Measurements from ENCODE around the gene PTPN5. TPM values are rescaled to one million over a fixed set of nuclear protein-coding genes. Genes with fewer than 3 reads are reported as not detected.

Gene PTPN5
- total RNA-seq, 1 donor from 2014 or later: 1.7 TPM

DNA sequence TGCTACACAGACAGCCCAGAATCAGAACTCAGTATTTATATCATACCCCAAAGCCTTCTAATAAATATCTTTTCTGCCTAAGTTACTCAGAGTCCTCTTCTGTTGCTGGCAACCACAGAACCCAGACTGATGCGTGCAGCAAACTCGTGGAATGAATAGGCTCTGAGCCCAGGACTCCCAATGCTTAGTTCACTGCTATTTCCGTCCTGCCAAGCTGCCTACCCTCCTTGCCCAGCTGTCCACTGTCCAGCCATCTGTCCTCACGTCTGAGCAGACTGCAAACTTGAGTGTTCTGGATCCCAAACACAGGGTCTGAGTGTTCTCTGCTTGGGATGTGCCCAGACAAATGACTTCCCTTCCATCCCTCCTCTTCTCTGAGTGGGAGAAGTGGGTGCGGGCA, 19.4 kb downstream of the PTPN5 start:
- no peak for DNase-seq (ENCODE audit: extremely low spot score, unreplicated experiment)
- Mint-ChIP-seq H3K9me3 (no peaks in the 10 kb centered on the region), H3K4me3 (no peak overlapping the region), H3K4me1 (ENCODE audit: unreplicated experiment) (no peaks in the 10 kb centered on the region), H3K27ac (no peak overlapping the region), H3K36me3 (no peaks in the 10 kb centered on the region), H3K27me3 (peaks cover 25% of the 10 kb centered on the region)
- TF ChIP-seq, protein P1, sequence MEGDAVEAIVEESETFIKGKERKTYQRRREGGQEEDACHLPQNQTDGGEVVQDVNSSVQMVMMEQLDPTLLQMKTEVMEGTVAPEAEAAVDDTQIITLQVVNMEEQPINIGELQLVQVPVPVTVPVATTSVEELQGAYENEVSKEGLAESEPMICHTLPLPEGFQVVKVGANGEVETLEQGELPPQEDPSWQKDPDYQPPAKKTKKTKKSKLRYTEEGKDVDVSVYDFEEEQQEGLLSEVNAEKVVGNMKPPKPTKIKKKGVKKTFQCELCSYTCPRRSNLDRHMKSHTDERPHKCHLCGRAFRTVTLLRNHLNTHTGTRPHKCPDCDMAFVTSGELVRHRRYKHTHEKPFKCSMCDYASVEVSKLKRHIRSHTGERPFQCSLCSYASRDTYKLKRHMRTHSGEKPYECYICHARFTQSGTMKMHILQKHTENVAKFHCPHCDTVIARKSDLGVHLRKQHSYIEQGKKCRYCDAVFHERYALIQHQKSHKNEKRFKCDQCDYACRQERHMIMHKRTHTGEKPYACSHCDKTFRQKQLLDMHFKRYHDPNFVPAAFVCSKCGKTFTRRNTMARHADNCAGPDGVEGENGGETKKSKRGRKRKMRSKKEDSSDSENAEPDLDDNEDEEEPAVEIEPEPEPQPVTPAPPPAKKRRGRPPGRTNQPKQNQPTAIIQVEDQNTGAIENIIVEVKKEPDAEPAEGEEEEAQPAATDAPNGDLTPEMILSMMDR (conservative IDR thresholded peaks at IDR 0.05): no peak

GRCh38 chr11:18771266-18772035, 20.1 kb downstream of the PTPN5 start:
- H3K9me3 Mint-ChIP-seq: no peaks in the 10 kb centered on the region
- TF ChIP-seq, protein P1 (conservative IDR thresholded peaks at IDR 0.05): no peak
- H3K27me3 Mint-ChIP-seq: peaks cover 23% of the 10 kb centered on the region
- H3K4me3 Mint-ChIP-seq: no peak overlapping the region
- DNase-seq (ENCODE audit: extremely low spot score, unreplicated experiment): no peak
- H3K4me1 Mint-ChIP-seq (ENCODE audit: unreplicated experiment): no peaks in the 10 kb centered on the region
- no peak overlapping the region for H3K27ac Mint-ChIP-seq
- H3K36me3 Mint-ChIP-seq: no peaks in the 10 kb centered on the region

- Mint-ChIP-seq H3K9me3 (no peaks in the 10 kb centered on the region), H3K4me1 (ENCODE audit: unreplicated experiment) (no peaks in the 10 kb centered on the region), H3K36me3 (no peaks in the 10 kb centered on the region), H3K27ac (no peak overlapping the region), H3K4me3 (no peak overlapping the region), H3K27me3 (peaks cover 20% of the 10 kb centered on the region)
- DNase-seq (ENCODE audit: extremely low spot score, unreplicated experiment): no peak
- TF ChIP-seq, protein P1 (conservative IDR thresholded peaks at IDR 0.05): no peak
Measured at GRCh38 chr11:18770479-18771125, 21.0 kb downstream of the PTPN5 start.

GRCh38 chr11:18769802-18770456, 21.7 kb downstream of the PTPN5 start:
- H3K4me1 Mint-ChIP-seq (ENCODE audit: unreplicated experiment): no peaks in the 10 kb centered on the region
- no peaks in the 10 kb centered on the region for H3K36me3 Mint-ChIP-seq
- TF ChIP-seq, protein P1 (conservative IDR thresholded peaks at IDR 0.05): no peak
- H3K27me3 Mint-ChIP-seq: peaks cover 20% of the 10 kb centered on the region
- no peaks in the 10 kb centered on the region for H3K9me3 Mint-ChIP-seq
- no peak overlapping the region for H3K27ac Mint-ChIP-seq
- no peak for DNase-seq (ENCODE audit: extremely low spot score, unreplicated experiment)
- no peak overlapping the region for H3K4me3 Mint-ChIP-seq

DNA sequence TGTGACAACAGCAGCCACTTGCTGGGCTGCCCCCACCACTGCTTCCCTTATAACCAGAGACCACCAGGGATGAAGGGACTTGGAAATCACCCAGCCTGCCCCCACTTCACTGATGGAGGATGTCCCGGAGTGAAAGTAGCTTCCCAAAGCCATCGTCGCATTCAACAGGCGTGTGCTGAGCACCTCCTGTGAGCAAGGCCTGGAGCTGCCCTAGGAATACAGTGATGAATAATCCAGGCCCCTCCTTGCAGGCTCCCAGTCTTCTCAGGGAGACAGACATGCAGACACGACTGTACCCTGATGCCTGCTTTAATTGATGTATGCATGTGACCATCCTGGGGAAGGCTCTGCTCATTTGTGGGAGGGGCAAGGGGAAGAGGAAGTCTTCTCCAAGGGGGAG, 22.6 kb downstream of the PTPN5 start:
- no peak for DNase-seq (ENCODE audit: extremely low spot score, unreplicated experiment)
- no peak overlapping the region for H3K4me3 Mint-ChIP-seq
- H3K36me3 Mint-ChIP-seq: no peaks in the 10 kb centered on the region
- TF ChIP-seq, protein P1 (conservative IDR thresholded peaks at IDR 0.05): no peak
- H3K27ac Mint-ChIP-seq: no peak overlapping the region
- H3K4me1 Mint-ChIP-seq (ENCODE audit: unreplicated experiment): no peaks in the 10 kb centered on the region
- no peaks in the 10 kb centered on the region for H3K9me3 Mint-ChIP-seq
- peaks cover 21% of the 10 kb centered on the region for H3K27me3 Mint-ChIP-seq

Measured in type B pancreatic cell (in vitro differentiated cells).